CD1c-positive myeloid dendritic cell (primary cell): ENCODE measurements around the gene ITPK1.
"Not testable (repeated sequence)": the region's sequence is repeated elsewhere in the genome, so short reads cannot be mapped to it uniquely, and the experiment has no call there.

Experiments
- DNase-seq: peaks from one replicate; pipeline ENCODE4 v3.0.0-alpha.2; 2016; ENCODE audit errors: extremely low spot score

ITPK1 gene

GRCh38 chr14:93115821-93116675 is at the start of gene ITPK1:
ITPK1 (minus strand) TSS chr14:93115925; CDS start chr14:93115163, 762 bp downstream.
- no peak for DNase-seq

GRCh38 chr14:93163564-93163963 is 47.8 kb upstream of the ITPK1 start:
- DNase-seq, result peak; percentile 16

- DNase-seq, result no peak
These were observed 45.8 kb upstream of the ITPK1 start for GRCh38 chr14:93161411-93161940.

GRCh38 chr14:93160353-93160801 is 44.7 kb upstream of the ITPK1 start:
- peak; percentile 16 for DNase-seq

GRCh38 chr14:93159625-93160352 is 44.1 kb upstream of the ITPK1 start:
- DNase-seq, result not testable (repeated sequence)

GRCh38 chr14:93158349-93158748 is 42.6 kb upstream of the ITPK1 start:
- not testable (repeated sequence) for DNase-seq

GRCh38 chr14:93156693-93157369 is 41.1 kb upstream of the ITPK1 start:
- no peak for DNase-seq

GRCh38 chr14:93155667-93156066 is 39.9 kb upstream of the ITPK1 start:
- no peak for DNase-seq

GRCh38 chr14:93153121-93153520 is 37.4 kb upstream of the ITPK1 start:
- peak; percentile 34 for DNase-seq

- peak; percentile 86 for DNase-seq
These were observed 34.8 kb upstream of the ITPK1 start for GRCh38 chr14:93150227-93151208.

GRCh38 chr14:93148979-93149378 is 33.3 kb upstream of the ITPK1 start:
- no peak for DNase-seq

- no peak for DNase-seq
These were observed 30.4 kb upstream of the ITPK1 start for GRCh38 chr14:93146119-93146518.

GRCh38 chr14:93142854-93143652 is 27.3 kb upstream of the ITPK1 start:
- no peak for DNase-seq

- no peak for DNase-seq
These were observed 22.1 kb upstream of the ITPK1 start for GRCh38 chr14:93137864-93138263.

- DNase-seq, result peak; percentile 39
These were observed 20.8 kb upstream of the ITPK1 start for GRCh38 chr14:93136508-93136907.

GRCh38 chr14:93136009-93136408 is 20.3 kb upstream of the ITPK1 start:
- no peak for DNase-seq

GRCh38 chr14:93135399-93135798 is 19.7 kb upstream of the ITPK1 start:
- DNase-seq, result no peak

GRCh38 chr14:93133464-93133863 is 17.7 kb upstream of the ITPK1 start:
- DNase-seq, result peak; percentile 54

- DNase-seq, result peak; percentile 56
These were observed 16.8 kb upstream of the ITPK1 start for GRCh38 chr14:93132472-93133065.
